ENCODE measurements around the gene CCDC27.

DNA sequence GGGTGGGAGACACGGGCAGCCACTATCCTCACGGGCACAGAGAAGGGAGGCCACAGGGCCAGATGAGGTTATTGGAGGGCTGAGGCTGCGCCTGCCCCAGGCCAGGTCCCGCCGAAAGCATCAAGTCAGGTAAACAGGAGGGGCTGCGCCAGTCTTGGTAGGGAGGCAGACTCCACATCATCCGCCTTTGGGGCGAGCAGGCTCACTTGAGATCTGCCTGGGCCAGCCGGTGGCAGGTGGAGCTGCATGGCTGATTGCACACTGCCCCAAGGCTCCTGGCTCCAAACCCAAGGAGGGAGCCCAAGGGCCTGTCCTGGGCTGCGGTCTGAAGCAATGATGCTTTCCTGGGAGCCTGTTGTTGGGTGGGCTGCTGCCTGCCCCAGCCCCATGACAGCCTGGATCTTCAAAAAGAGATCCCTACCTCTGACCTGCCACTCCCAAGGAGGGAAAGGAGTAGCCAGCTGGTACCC lies 24.9 kb downstream of the CCDC27 start:
- TF ChIP-seq, protein P1, sequence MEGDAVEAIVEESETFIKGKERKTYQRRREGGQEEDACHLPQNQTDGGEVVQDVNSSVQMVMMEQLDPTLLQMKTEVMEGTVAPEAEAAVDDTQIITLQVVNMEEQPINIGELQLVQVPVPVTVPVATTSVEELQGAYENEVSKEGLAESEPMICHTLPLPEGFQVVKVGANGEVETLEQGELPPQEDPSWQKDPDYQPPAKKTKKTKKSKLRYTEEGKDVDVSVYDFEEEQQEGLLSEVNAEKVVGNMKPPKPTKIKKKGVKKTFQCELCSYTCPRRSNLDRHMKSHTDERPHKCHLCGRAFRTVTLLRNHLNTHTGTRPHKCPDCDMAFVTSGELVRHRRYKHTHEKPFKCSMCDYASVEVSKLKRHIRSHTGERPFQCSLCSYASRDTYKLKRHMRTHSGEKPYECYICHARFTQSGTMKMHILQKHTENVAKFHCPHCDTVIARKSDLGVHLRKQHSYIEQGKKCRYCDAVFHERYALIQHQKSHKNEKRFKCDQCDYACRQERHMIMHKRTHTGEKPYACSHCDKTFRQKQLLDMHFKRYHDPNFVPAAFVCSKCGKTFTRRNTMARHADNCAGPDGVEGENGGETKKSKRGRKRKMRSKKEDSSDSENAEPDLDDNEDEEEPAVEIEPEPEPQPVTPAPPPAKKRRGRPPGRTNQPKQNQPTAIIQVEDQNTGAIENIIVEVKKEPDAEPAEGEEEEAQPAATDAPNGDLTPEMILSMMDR (IDR thresholded peaks at IDR 0.05) = no peak
- TF ChIP-seq POLR2AphosphoS5 (IDR thresholded peaks at IDR 0.05; ENCODE audit: low read depth, low read length) (no peak), REST (IDR thresholded peaks at IDR 0.05; ENCODE audit: insufficient read depth in 1 of 2, low read depth in 2 of 2, low read length in 1 of 2) (no peak), SIN3A (IDR thresholded peaks at IDR 0.05; ENCODE audit: borderline replicate concordance, insufficient read depth, low read depth, low read length) (no peak), TCF7L2 (IDR thresholded peaks at IDR 0.05; ENCODE audit: low read depth, low read length) (no peak)
